Measurements from ENCODE around the gene CALCR.
"Not testable (repeated sequence)": the region's sequence is repeated elsewhere in the genome, so short reads cannot be mapped to it uniquely, and the experiment has no call there.

CALCR gene

GRCh38 chr7:93585694-93586478 lies 11.4 kb upstream of the CALCR start:
- H3K36me3 ChIP-seq (ENCODE audit: control insufficient read depth, insufficient read depth, low read length); H3K9me3 ChIP-seq (ENCODE audit: control insufficient read depth, low read length); H3K27ac ChIP-seq (ENCODE audit: low read depth, low read length, severe bottlenecking); H3K4me3 ChIP-seq (ENCODE audit: extremely low read depth, insufficient read depth, low read length, poor library complexity, severe bottlenecking); H3K4me1 ChIP-seq (ENCODE audit: control insufficient read depth, insufficient read depth, low read length, poor library complexity, severe bottlenecking): not testable (repeated sequence)
- 80% methylated on average over 2 of the region's 54 CpGs; no CpG with 5 or more reads in 1 of the 2 experiments for WGBS, 2 experiments (ENCODE audit: insufficient coverage in 2 of 2)

GRCh38 chr7:93579431-93579830 lies 4.9 kb upstream of the CALCR start:
- no peaks in the 10 kb centered on the region for H3K36me3 ChIP-seq (ENCODE audit: control insufficient read depth, insufficient read depth, low read length)
- H3K27ac ChIP-seq (ENCODE audit: low read depth, low read length, severe bottlenecking), result no peak overlapping the region
- 69 to 100% methylated on average over 1 to 2 of the region's 2 CpGs for WGBS, 2 experiments (ENCODE audit: insufficient coverage in 2 of 2)
- H3K4me3 ChIP-seq (ENCODE audit: extremely low read depth, insufficient read depth, low read length, poor library complexity, severe bottlenecking), result no peak overlapping the region
- H3K4me1 ChIP-seq (ENCODE audit: control insufficient read depth, insufficient read depth, low read length, poor library complexity, severe bottlenecking), result peaks cover 4% of the 10 kb centered on the region
- H3K9me3 ChIP-seq (ENCODE audit: control insufficient read depth, low read length), result no peaks in the 10 kb centered on the region

- no peaks in the 10 kb centered on the region for H3K9me3 ChIP-seq (ENCODE audit: control insufficient read depth, low read length)
- H3K4me3 ChIP-seq (ENCODE audit: extremely low read depth, insufficient read depth, low read length, poor library complexity, severe bottlenecking), result no peak overlapping the region
- peaks cover 4% of the 10 kb centered on the region for H3K4me1 ChIP-seq (ENCODE audit: control insufficient read depth, insufficient read depth, low read length, poor library complexity, severe bottlenecking)
- no peaks in the 10 kb centered on the region for H3K36me3 ChIP-seq (ENCODE audit: control insufficient read depth, insufficient read depth, low read length)
- 88 to 93% methylated on average over 2 to 3 of the region's 4 CpGs for WGBS, 2 experiments (ENCODE audit: insufficient coverage in 2 of 2)
- H3K27ac ChIP-seq (ENCODE audit: low read depth, low read length, severe bottlenecking), result no peak overlapping the region
These were observed 4.2 kb upstream of the CALCR start for GRCh38 chr7:93578762-93579161.

- WGBS, 2 experiments (ENCODE audit: insufficient coverage in 2 of 2), result 13 to 18% methylated on average over 14 to 15 of the region's 21 CpGs
- H3K4me1 ChIP-seq (ENCODE audit: control insufficient read depth, insufficient read depth, low read length, poor library complexity, severe bottlenecking), result peaks cover 4% of the 10 kb centered on the region
- no peaks in the 10 kb centered on the region for H3K9me3 ChIP-seq (ENCODE audit: control insufficient read depth, low read length)
- no peaks in the 10 kb centered on the region for H3K36me3 ChIP-seq (ENCODE audit: control insufficient read depth, insufficient read depth, low read length)
- H3K27ac ChIP-seq (ENCODE audit: low read depth, low read length, severe bottlenecking), result no peak overlapping the region
- peak overlapping the region; percentile 48 for H3K4me3 ChIP-seq (ENCODE audit: extremely low read depth, insufficient read depth, low read length, poor library complexity, severe bottlenecking)
These were observed 1.3 kb upstream of the CALCR start for GRCh38 chr7:93575555-93576399.

GRCh38 chr7:93574269-93574645 lies 267 bp downstream of the CALCR start:
- no peaks in the 10 kb centered on the region for H3K9me3 ChIP-seq (ENCODE audit: control insufficient read depth, low read length)
- WGBS, 2 experiments (ENCODE audit: insufficient coverage in 2 of 2), result 3 to 4% methylated on average over 19 of the region's 19 CpGs
- peaks cover 4% of the 10 kb centered on the region for H3K4me1 ChIP-seq (ENCODE audit: control insufficient read depth, insufficient read depth, low read length, poor library complexity, severe bottlenecking)
- peak overlapping the region; percentile 48 for H3K4me3 ChIP-seq (ENCODE audit: extremely low read depth, insufficient read depth, low read length, poor library complexity, severe bottlenecking)
- H3K27ac ChIP-seq (ENCODE audit: low read depth, low read length, severe bottlenecking), result no peak overlapping the region
- no peaks in the 10 kb centered on the region for H3K36me3 ChIP-seq (ENCODE audit: control insufficient read depth, insufficient read depth, low read length)

- Histone ChIP-seq H3K27ac (ENCODE audit: low read depth, low read length, severe bottlenecking) (no peak overlapping the region), H3K36me3 (ENCODE audit: control insufficient read depth, insufficient read depth, low read length) (no peaks in the 10 kb centered on the region), H3K4me1 (ENCODE audit: control insufficient read depth, insufficient read depth, low read length, poor library complexity, severe bottlenecking) (no peaks in the 10 kb centered on the region), H3K9me3 (ENCODE audit: control insufficient read depth, low read length) (no peaks in the 10 kb centered on the region), H3K4me3 (ENCODE audit: extremely low read depth, insufficient read depth, low read length, poor library complexity, severe bottlenecking) (no peak overlapping the region)
- no CpG with 5 or more reads among the region's 2 CpGs for WGBS, 2 experiments (ENCODE audit: insufficient coverage in 2 of 2)
These were observed 5.3 kb downstream of the CALCR start for GRCh38 chr7:93569189-93569588.

GRCh38 chr7:93566876-93567275 lies 7.6 kb downstream of the CALCR start:
- H3K9me3 ChIP-seq (ENCODE audit: control insufficient read depth, low read length), result no peaks in the 10 kb centered on the region
- H3K4me3 ChIP-seq (ENCODE audit: extremely low read depth, insufficient read depth, low read length, poor library complexity, severe bottlenecking), result no peak overlapping the region
- H3K36me3 ChIP-seq (ENCODE audit: control insufficient read depth, insufficient read depth, low read length), result no peaks in the 10 kb centered on the region
- no peak overlapping the region for H3K27ac ChIP-seq (ENCODE audit: low read depth, low read length, severe bottlenecking)
- H3K4me1 ChIP-seq (ENCODE audit: control insufficient read depth, insufficient read depth, low read length, poor library complexity, severe bottlenecking), result no peaks in the 10 kb centered on the region

GRCh38 chr7:93563584-93563983 lies 10.9 kb downstream of the CALCR start:
- WGBS, 2 experiments (ENCODE audit: insufficient coverage in 2 of 2), result 100% methylated on average over 2 of the region's 6 CpGs
- no peak overlapping the region for H3K27ac ChIP-seq (ENCODE audit: low read depth, low read length, severe bottlenecking)
- no peak overlapping the region for H3K4me3 ChIP-seq (ENCODE audit: extremely low read depth, insufficient read depth, low read length, poor library complexity, severe bottlenecking)
- no peaks in the 10 kb centered on the region for H3K36me3 ChIP-seq (ENCODE audit: control insufficient read depth, insufficient read depth, low read length)
- H3K9me3 ChIP-seq (ENCODE audit: control insufficient read depth, low read length), result no peaks in the 10 kb centered on the region
- no peaks in the 10 kb centered on the region for H3K4me1 ChIP-seq (ENCODE audit: control insufficient read depth, insufficient read depth, low read length, poor library complexity, severe bottlenecking)

- Histone ChIP-seq H3K27ac (ENCODE audit: low read depth, low read length, severe bottlenecking) (no peak overlapping the region), H3K9me3 (ENCODE audit: control insufficient read depth, low read length) (no peaks in the 10 kb centered on the region), H3K36me3 (ENCODE audit: control insufficient read depth, insufficient read depth, low read length) (no peaks in the 10 kb centered on the region), H3K4me3 (ENCODE audit: extremely low read depth, insufficient read depth, low read length, poor library complexity, severe bottlenecking) (no peak overlapping the region), H3K4me1 (ENCODE audit: control insufficient read depth, insufficient read depth, low read length, poor library complexity, severe bottlenecking) (no peaks in the 10 kb centered on the region)
- WGBS, 2 experiments (ENCODE audit: insufficient coverage in 2 of 2), result 80% methylated on average over 1 of the region's 2 CpGs
These were observed 11.6 kb downstream of the CALCR start for GRCh38 chr7:93562936-93563335.

- Histone ChIP-seq H3K27ac (ENCODE audit: low read depth, low read length, severe bottlenecking) (no peak overlapping the region), H3K4me1 (ENCODE audit: control insufficient read depth, insufficient read depth, low read length, poor library complexity, severe bottlenecking) (no peaks in the 10 kb centered on the region), H3K9me3 (ENCODE audit: control insufficient read depth, low read length) (no peaks in the 10 kb centered on the region), H3K36me3 (ENCODE audit: control insufficient read depth, insufficient read depth, low read length) (no peaks in the 10 kb centered on the region), H3K4me3 (ENCODE audit: extremely low read depth, insufficient read depth, low read length, poor library complexity, severe bottlenecking) (no peak overlapping the region)
- WGBS, 2 experiments (ENCODE audit: insufficient coverage in 2 of 2), result 57% methylated on average over 1 of the region's 2 CpGs; no CpG with 5 or more reads in 1 of the 2 experiments
These were observed 12.4 kb downstream of the CALCR start for GRCh38 chr7:93562106-93562505.
